Measurements from ENCODE around the gene ERICH3.

The ERICH3 gene

DNA sequence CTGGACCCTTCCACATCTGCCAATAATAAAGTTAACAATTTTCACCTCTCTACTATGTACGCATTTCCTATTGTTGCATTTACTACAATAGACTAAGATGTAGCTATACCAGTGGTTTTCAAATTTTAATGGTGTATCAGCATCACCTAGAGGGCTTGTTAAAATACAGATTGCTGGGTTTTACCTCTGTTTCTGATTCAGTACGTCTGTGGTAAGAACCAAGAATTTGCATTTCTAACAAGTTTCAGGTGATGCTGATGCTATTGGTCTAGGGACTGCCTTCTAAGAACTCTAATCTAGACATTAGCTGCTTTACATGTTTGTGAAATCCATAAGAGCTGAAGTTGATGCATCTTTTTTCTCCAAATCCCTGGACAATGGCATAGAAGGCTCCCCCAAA lies 59.7 kb downstream of the ERICH3 start:
- Histone ChIP-seq H3K4me1 (ENCODE audit: insufficient read depth, low read length) (no peaks in the 10 kb centered on the region), H3K27ac (ENCODE audit: low read length) (no peak overlapping the region), H3K27me3 (ENCODE audit: insufficient read depth, low read length) (no peaks in the 10 kb centered on the region), H3K9me3 (ENCODE audit: insufficient read depth, low read depth, low read length) (no peaks in the 10 kb centered on the region), H3K36me3 (ENCODE audit: insufficient read depth, low read depth, low read length) (no peaks in the 10 kb centered on the region), H3K9ac (ENCODE audit: low read depth, low read length) (no peak overlapping the region), H3K4me3 (ENCODE audit: low read length) (no peak overlapping the region)

DNA sequence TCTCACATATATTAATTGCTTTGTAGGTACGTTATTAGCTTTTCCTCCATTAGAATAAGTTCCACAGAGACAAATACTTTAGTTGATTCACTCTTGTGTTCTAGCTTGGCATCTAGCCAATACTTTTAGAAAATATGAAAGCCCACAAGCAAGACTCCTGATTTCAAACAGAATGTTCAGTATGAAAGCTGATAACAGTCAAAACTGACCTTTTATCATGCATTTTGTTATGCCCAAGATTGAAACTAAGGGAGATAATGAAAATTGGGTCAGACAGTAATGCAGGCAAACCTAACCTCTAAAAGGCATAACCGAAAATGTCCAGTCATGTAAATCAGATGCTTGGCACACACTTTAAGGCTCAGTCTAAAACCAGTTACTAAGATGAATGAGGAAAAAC lies 61.7 kb downstream of the ERICH3 start:
- H3K27ac ChIP-seq (ENCODE audit: low read length): no peak overlapping the region
- H3K9me3 ChIP-seq (ENCODE audit: insufficient read depth, low read depth, low read length): no peaks in the 10 kb centered on the region
- H3K9ac ChIP-seq (ENCODE audit: low read depth, low read length): no peak overlapping the region
- H3K4me3 ChIP-seq (ENCODE audit: low read length): no peak overlapping the region
- H3K4me1 ChIP-seq (ENCODE audit: insufficient read depth, low read length): no peaks in the 10 kb centered on the region
- no peaks in the 10 kb centered on the region for H3K36me3 ChIP-seq (ENCODE audit: insufficient read depth, low read depth, low read length)
- no peaks in the 10 kb centered on the region for H3K27me3 ChIP-seq (ENCODE audit: insufficient read depth, low read length)

DNA sequence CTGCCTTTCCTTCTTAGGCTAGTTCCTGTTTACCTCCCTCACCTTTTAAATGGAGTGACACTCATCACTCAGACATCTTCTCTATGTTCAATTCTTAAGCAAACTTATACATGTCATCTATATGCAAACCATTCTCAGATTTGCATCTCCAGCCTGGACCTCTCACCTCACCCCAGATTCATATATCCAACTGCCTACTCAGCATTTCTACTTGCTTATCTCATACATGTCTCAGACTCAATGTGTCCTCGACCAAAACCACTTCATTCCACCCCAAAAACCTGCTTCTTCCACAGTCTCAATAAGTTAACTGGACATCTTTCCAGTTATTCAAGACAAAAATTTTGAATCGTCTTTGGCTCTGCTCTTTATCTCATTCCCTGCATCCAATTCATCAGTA lies 62.6 kb downstream of the ERICH3 start:
- H3K27ac ChIP-seq (ENCODE audit: low read length): no peak overlapping the region
- no peaks in the 10 kb centered on the region for H3K36me3 ChIP-seq (ENCODE audit: insufficient read depth, low read depth, low read length)
- no peaks in the 10 kb centered on the region for H3K27me3 ChIP-seq (ENCODE audit: insufficient read depth, low read length)
- H3K9ac ChIP-seq (ENCODE audit: low read depth, low read length): no peak overlapping the region
- H3K9me3 ChIP-seq (ENCODE audit: insufficient read depth, low read depth, low read length): no peaks in the 10 kb centered on the region
- H3K4me3 ChIP-seq (ENCODE audit: low read length): no peak overlapping the region
- no peaks in the 10 kb centered on the region for H3K4me1 ChIP-seq (ENCODE audit: insufficient read depth, low read length)

DNA sequence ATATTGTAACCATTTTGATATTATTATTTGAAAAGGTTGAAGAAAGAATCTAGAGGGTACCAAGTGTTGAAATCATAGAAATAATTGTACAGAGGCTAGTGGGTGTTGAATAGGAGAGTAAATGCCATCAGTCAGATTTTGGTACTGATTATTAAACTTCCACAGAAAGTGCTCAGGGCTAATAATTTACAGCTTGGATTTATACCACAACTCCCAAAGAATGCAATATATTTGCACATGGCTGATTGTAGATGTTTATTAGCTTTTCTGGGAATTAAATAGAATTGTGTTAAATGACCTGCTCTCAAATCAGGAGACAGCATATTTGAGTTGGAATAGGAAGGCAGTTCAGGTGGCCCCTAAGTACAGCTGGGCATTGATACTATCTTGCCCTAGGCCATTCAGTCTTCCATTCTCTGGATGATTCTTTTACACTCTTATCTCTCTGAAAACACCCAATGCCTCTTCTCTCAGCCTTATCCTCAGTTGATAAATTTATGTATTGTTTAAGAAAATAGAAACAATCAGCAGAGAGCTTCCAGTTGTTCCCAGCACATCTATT lies 63.7 kb downstream of the ERICH3 start:
- H3K9me3 ChIP-seq (ENCODE audit: insufficient read depth, low read depth, low read length): no peaks in the 10 kb centered on the region
- no peaks in the 10 kb centered on the region for H3K4me1 ChIP-seq (ENCODE audit: insufficient read depth, low read length)
- no peak overlapping the region for H3K9ac ChIP-seq (ENCODE audit: low read depth, low read length)
- no peaks in the 10 kb centered on the region for H3K36me3 ChIP-seq (ENCODE audit: insufficient read depth, low read depth, low read length)
- H3K27me3 ChIP-seq (ENCODE audit: insufficient read depth, low read length): no peaks in the 10 kb centered on the region
- H3K4me3 ChIP-seq (ENCODE audit: low read length): no peak overlapping the region
- H3K27ac ChIP-seq (ENCODE audit: low read length): no peak overlapping the region

DNA sequence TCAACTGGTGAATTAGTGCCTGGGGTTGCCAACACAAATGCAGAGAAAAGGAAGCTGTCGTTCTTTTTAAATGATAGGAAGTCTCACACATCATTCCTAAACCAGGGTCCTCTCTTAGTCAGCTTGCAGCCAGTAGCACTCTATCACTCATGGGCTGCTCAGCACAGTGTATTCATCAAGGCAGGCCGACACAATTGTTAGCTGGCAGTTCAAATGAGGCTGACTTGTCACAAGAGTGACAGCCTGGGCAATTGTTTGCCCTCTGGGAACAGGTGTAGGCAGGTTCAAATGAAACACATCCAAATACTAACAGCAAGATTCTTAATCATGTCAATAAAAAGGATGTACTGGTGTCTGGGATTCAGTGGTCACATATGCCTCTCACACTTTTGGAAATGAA lies 76.9 kb downstream of the ERICH3 start:
- no peak overlapping the region for H3K27ac ChIP-seq (ENCODE audit: low read length)
- H3K9ac ChIP-seq (ENCODE audit: low read depth, low read length): no peak overlapping the region
- no peaks in the 10 kb centered on the region for H3K4me1 ChIP-seq (ENCODE audit: insufficient read depth, low read length)
- H3K9me3 ChIP-seq (ENCODE audit: insufficient read depth, low read depth, low read length): no peaks in the 10 kb centered on the region
- no peaks in the 10 kb centered on the region for H3K36me3 ChIP-seq (ENCODE audit: insufficient read depth, low read depth, low read length)
- no peaks in the 10 kb centered on the region for H3K27me3 ChIP-seq (ENCODE audit: insufficient read depth, low read length)
- H3K4me3 ChIP-seq (ENCODE audit: low read length): no peak overlapping the region

DNA sequence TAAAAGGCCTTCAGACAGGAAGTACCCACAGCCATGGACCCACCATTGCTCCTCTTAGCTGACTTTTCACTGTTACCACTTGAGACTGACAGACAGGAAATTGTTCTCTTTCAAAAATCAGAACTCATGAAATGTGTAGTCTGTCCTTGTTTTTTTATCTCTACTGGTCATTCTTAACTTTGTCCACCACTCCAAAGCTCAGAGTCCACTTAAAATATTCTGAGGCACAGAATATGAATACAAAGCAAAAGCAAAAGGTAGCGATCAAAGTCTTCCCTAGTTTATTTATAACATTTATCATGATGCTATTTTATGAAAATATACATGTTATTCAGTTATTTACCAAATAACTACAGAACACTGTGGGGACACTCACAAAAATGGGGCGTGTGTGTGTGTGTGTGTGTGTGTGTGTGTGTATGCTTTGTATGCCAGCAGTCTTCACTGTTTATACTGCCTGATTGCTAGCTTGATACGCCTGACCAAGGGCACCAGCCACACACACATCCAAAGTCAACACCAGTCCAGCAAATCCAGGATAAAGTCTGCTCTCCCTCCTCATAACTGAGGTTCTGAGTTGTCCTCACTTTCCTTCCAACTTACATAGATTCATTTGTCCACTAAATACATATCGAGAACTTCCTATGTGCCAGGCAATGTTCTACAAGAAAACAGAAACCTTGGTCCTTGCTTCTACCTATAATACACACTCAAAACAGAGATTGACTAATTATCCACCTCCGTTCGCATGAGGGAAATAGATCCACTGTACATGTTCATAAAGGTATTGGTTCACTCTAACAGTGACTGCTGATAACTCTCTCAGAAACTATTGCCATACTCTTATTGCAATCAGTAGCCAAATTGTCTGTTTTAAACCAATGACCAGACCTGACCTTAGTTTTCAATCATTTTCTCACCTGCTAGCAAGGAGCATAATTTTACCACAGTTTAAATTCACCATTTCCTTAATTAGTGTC lies 79.4 kb downstream of the ERICH3 start:
- Histone ChIP-seq H3K4me3 (ENCODE audit: low read length) (no peak overlapping the region), H3K4me1 (ENCODE audit: insufficient read depth, low read length) (no peaks in the 10 kb centered on the region)

DNA sequence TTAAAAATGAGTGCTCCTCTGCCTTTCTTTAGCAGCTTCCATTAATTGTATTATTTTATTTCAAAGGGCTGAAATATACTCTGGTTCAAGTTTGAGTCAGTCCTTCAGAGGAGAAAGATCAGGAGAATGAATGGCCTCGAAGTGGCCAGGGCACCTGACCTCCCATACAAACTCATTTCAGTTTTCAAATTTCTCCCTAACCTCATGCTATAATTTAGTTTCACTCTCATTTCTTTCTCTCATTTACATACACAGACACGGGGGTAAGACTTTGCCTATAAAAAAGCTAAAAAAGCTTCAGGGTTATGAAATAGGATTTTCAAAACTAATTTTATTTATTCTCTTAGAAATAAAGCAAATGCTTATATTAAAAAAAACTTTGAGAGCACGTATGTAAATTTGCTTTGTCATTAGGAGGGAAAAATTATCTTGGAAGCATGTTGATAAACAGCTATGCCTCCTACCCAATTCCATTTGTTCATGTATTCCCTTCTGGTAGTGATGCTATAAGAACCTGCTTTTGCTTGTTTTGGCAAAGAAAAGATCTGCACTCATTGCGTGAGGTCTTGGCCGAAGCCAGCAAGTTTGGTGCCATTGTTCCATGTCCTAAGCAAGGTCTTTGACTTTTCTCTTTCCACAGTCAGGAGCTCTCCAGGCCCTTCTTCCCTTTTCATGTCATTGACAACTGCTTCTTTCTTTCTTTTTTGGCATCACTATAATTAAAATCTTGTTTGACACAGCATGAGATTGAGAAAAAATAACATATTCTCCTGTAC lies 80.8 kb downstream of the ERICH3 start:
- Histone ChIP-seq H3K4me1 (ENCODE audit: insufficient read depth, low read length) (no peaks in the 10 kb centered on the region), H3K4me3 (ENCODE audit: low read length) (no peak overlapping the region), H3K27me3 (ENCODE audit: insufficient read depth, low read length) (no peaks in the 10 kb centered on the region), H3K36me3 (ENCODE audit: insufficient read depth, low read depth, low read length) (no peaks in the 10 kb centered on the region), H3K9ac (ENCODE audit: low read depth, low read length) (no peak overlapping the region), H3K9me3 (ENCODE audit: insufficient read depth, low read depth, low read length) (no peaks in the 10 kb centered on the region), H3K27ac (ENCODE audit: low read length) (no peak overlapping the region)

More for the DNA sequence above, 79.4 kb downstream of the ERICH3 start:
- H3K27ac ChIP-seq (ENCODE audit: low read length): no peak overlapping the region
- no peaks in the 10 kb centered on the region for H3K27me3 ChIP-seq (ENCODE audit: insufficient read depth, low read length)
- no peaks in the 10 kb centered on the region for H3K9me3 ChIP-seq (ENCODE audit: insufficient read depth, low read depth, low read length)
- H3K36me3 ChIP-seq (ENCODE audit: insufficient read depth, low read depth, low read length): no peaks in the 10 kb centered on the region
- H3K9ac ChIP-seq (ENCODE audit: low read depth, low read length): no peak overlapping the region

DNA sequence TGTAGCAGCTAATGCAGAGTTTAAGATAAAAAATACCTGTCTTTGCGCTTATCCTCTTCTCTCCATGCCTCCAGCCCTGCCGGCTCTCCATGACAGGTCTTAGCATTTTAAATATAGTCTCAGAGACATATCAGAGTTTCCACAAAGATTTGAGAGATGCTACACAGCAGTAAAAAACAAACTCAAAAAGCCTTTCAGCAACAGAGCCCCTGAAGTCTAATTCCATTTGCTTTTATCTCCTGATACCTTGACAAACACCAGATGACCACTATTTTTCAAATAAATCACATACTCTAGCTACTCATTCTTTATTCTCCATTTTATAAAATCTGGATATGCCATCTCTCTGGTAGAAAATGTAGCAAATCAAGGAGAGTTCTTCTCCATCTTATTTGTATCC lies 81.6 kb downstream of the ERICH3 start:
- Histone ChIP-seq H3K9ac (ENCODE audit: low read depth, low read length) (no peak overlapping the region), H3K4me1 (ENCODE audit: insufficient read depth, low read length) (no peaks in the 10 kb centered on the region), H3K9me3 (ENCODE audit: insufficient read depth, low read depth, low read length) (no peaks in the 10 kb centered on the region), H3K36me3 (ENCODE audit: insufficient read depth, low read depth, low read length) (no peaks in the 10 kb centered on the region), H3K4me3 (ENCODE audit: low read length) (no peak overlapping the region), H3K27me3 (ENCODE audit: insufficient read depth, low read length) (no peaks in the 10 kb centered on the region), H3K27ac (ENCODE audit: low read length) (no peak overlapping the region)

DNA sequence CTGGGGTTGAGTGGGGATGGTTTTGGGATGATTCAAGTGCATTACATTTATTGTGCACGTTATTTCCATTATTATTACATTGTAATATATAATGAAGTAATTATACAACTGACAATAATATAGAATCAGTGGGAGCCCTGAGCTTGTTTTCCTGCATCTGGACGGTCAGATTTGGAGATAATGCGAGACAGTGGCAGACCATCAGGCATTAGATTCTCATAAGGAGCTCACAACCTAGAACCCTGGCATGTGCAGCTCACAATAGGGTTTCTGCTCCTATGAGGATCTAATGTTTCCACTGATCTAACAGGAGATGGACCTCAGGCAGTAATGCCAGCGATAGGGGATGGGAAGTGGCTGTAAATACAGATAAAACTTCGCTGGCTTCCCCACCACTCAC lies 83.3 kb downstream of the ERICH3 start:
- H3K9me3 ChIP-seq (ENCODE audit: insufficient read depth, low read depth, low read length): no peaks in the 10 kb centered on the region
- no peaks in the 10 kb centered on the region for H3K27me3 ChIP-seq (ENCODE audit: insufficient read depth, low read length)
- H3K9ac ChIP-seq (ENCODE audit: low read depth, low read length): no peak overlapping the region
- no peaks in the 10 kb centered on the region for H3K4me1 ChIP-seq (ENCODE audit: insufficient read depth, low read length)
- no peak overlapping the region for H3K4me3 ChIP-seq (ENCODE audit: low read length)
- H3K36me3 ChIP-seq (ENCODE audit: insufficient read depth, low read depth, low read length): no peaks in the 10 kb centered on the region
- no peak overlapping the region for H3K27ac ChIP-seq (ENCODE audit: low read length)

DNA sequence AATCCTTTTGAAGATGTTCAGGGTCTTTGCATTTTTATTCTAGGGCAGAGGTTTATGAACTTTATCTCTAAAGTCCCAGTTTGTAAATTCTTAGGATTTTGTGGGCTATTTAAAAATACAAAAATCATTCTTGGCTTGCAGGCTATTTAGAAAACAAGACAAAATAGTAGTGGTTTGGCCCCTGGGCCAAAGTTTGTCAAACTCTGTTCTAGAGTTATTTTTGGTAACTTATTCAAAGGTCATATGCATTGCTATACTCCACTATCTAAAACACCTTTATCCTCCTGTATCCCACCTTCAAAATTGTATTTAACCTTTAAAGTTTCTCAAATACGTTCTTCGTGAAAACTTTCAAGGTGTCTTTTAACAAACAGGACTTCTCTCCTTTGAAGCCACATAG lies 85.7 kb downstream of the ERICH3 start:
- Histone ChIP-seq H3K9me3 (ENCODE audit: insufficient read depth, low read depth, low read length) (no peaks in the 10 kb centered on the region), H3K9ac (ENCODE audit: low read depth, low read length) (no peak overlapping the region), H3K36me3 (ENCODE audit: insufficient read depth, low read depth, low read length) (no peaks in the 10 kb centered on the region), H3K4me1 (ENCODE audit: insufficient read depth, low read length) (no peaks in the 10 kb centered on the region), H3K27me3 (ENCODE audit: insufficient read depth, low read length) (no peaks in the 10 kb centered on the region), H3K4me3 (ENCODE audit: low read length) (no peak overlapping the region), H3K27ac (ENCODE audit: low read length) (no peak overlapping the region)

DNA sequence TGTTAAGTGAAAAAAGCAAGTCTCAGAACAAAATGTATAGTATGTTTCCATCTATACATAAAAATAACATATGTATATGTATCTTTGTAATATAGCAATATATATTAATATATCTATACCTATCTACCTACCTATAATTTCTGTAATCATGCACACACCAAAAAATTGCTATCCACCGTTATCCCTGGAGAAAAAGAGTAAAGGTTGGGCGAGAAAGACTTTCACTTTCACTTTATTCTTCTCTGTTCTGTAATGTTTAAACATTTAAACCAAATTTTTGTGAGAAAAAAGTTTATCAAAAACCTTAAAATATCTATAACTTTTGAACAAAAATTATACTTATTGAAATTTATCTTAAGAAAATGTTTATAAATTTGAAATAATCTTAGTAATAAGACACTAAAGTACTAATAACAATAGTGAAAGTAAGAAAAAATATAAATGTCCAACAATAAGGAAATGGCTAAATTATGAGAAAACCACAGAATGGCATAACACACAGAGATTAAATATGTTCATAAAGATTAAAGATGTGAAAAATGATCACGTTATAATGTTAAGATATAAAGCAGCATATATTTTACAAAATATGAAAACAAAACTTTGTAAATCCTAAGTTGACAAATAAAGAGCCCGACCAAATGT lies 87.2 kb downstream of the ERICH3 start:
- Histone ChIP-seq H3K9ac (ENCODE audit: low read depth, low read length) (no peak overlapping the region), H3K27me3 (ENCODE audit: insufficient read depth, low read length) (no peaks in the 10 kb centered on the region), H3K27ac (ENCODE audit: low read length) (no peak overlapping the region), H3K36me3 (ENCODE audit: insufficient read depth, low read depth, low read length) (no peaks in the 10 kb centered on the region), H3K4me1 (ENCODE audit: insufficient read depth, low read length) (no peaks in the 10 kb centered on the region), H3K4me3 (ENCODE audit: low read length) (no peak overlapping the region), H3K9me3 (ENCODE audit: insufficient read depth, low read depth, low read length) (no peaks in the 10 kb centered on the region)
